ENCODE data around the gene FAM20A.

The FAM20A gene

DNA sequence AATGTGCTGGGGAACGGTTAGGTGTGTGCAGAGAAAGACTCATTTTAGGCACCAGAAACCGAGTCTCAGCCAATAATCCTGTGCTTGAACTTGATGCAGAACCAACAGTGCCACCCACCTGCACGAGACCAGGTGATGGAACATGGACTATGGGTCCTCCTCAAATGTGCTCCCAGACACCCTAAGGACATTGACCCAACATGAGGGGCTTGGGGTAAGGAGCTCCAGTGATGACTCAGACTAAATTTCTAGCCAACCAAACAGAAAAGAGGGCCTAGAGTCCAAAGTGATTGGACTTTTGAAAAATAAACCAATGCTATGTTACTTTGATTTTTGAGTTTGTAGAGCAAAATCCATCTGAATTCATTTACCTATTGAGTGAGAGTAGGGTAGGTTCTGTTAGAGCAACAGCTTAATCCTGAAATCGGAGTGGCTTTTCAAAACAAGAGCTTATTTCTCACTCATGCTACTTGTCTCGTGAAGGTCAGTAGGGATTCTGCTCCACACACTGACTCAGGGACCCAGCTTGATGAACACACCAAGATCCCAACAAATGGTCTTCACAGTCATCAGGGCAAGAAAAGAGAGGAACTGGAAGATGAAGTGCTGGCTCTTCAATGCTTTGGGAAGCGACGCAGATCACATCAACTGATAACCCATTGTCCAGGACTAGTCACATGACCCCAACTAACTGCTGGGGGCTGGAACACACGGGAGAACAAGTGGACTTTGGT, 21.8 kb downstream of the FAM20A start:
- Histone ChIP-seq H3K4me3 (ENCODE audit: low read depth, low read length) (peak overlapping the region; percentile 27; the same call in 1 of the 2 replicates), H3K36me3 (ENCODE audit: insufficient read depth, low read length) (no peaks in the 10 kb centered on the region), H3K4me1 (ENCODE audit: control insufficient read depth, insufficient read depth, low read length, unreplicated experiment) (peaks cover 47% of the 10 kb centered on the region), H2AFZ (ENCODE audit: low read length, unreplicated experiment) (no peak overlapping the region), H3K27me3 (ENCODE audit: insufficient read depth, low read length) (no peaks in the 10 kb centered on the region), H3K79me2 (ENCODE audit: control insufficient read depth, insufficient read depth, low read length, unreplicated experiment) (no peaks in the 10 kb centered on the region), H3K27ac (ENCODE audit: low read depth, low read length) (peak overlapping the region; percentile 74)

DNA sequence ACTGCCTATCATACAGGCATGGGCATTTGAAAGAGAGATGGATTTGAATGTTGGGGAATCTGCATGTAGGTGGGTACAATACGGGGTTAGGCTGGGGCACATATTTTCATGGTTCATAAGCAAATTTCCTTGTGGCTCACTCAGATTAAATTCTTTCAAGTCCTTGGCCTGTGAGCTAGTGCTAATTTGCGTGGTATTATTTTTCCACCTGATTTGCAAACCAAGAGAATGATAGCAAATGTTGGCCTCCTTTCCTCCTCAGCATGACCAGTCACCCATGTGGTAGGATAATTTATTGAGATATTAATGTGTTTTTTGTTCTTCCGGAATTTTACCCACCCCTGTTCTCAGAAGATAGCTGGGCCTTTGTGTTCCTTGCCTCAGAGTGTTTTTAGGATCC, 22.9 kb downstream of the FAM20A start:
- H3K4me3 ChIP-seq (ENCODE audit: low read depth, low read length) = no peak overlapping the region
- no peaks in the 10 kb centered on the region for H3K36me3 ChIP-seq (ENCODE audit: insufficient read depth, low read length)
- peaks cover 47% of the 10 kb centered on the region for H3K4me1 ChIP-seq (ENCODE audit: control insufficient read depth, insufficient read depth, low read length, unreplicated experiment)
- H3K27me3 ChIP-seq (ENCODE audit: insufficient read depth, low read length) = no peaks in the 10 kb centered on the region
- no peak overlapping the region for H2AFZ ChIP-seq (ENCODE audit: low read length, unreplicated experiment)
- H3K79me2 ChIP-seq (ENCODE audit: control insufficient read depth, insufficient read depth, low read length, unreplicated experiment) = no peaks in the 10 kb centered on the region
- H3K27ac ChIP-seq (ENCODE audit: low read depth, low read length) = no peak overlapping the region; the same call in 1 of the 2 replicates

DNA sequence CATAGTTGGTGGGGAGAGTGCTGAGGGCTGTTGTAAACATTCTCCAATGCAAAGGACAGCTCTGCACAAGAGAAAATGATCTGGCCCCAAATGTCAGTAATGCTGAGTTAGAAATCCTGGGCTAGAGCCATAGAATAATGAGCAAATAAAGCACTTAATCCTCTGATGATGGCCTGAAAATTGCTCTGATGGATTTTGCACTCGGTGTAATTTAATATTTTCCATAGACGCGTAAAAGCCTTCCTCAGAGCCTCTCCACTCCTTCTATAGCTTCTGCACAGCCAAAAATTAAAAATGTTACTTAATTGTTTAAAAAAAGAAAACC, 23.7 kb downstream of the FAM20A start:
- H3K27me3 ChIP-seq (ENCODE audit: insufficient read depth, low read length) = no peaks in the 10 kb centered on the region
- H3K27ac ChIP-seq (ENCODE audit: low read depth, low read length) = peak overlapping the region; percentile 38
- H3K4me1 ChIP-seq (ENCODE audit: control insufficient read depth, insufficient read depth, low read length, unreplicated experiment) = peaks cover 47% of the 10 kb centered on the region
- H2AFZ ChIP-seq (ENCODE audit: low read length, unreplicated experiment) = no peak overlapping the region
- no peaks in the 10 kb centered on the region for H3K36me3 ChIP-seq (ENCODE audit: insufficient read depth, low read length)
- no peaks in the 10 kb centered on the region for H3K79me2 ChIP-seq (ENCODE audit: control insufficient read depth, insufficient read depth, low read length, unreplicated experiment)
- H3K4me3 ChIP-seq (ENCODE audit: low read depth, low read length) = peak overlapping the region; percentile 3; the same call in 1 of the 2 replicates

DNA sequence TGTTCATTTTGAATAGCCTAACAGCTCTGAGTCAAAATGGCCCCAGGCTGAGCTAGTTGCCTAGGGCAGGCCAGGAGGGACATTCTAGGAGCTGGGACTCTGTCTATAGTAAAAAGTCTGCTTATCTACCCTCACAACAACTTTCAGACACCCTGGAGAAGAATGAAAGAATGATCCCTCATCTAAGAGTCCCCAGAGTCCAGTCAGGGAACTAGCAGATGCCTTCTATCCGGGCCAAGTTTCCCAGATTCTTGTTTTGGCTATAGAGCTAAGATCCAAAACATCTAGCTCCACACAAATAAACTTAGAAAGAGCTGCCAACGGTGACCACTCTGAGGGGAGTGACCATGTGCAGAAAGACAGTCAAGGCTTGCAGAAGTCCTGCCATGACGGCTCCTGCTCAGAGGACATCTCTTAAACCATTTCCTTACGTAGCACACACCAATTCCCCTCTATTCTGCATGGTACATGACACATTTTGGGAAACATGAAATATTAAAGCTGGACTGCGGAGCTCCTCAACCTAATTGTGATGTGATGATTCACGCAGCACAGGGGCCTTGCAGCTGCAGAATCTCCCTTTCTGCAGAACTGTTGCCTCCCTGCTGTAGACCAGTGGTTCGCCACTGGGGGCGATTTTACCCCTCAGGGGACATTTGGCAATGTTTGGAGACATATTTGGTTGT, 24.2 kb downstream of the FAM20A start:
- H3K4me3 ChIP-seq (ENCODE audit: low read depth, low read length) = peak overlapping the region; percentile 3; the same call in 1 of the 2 replicates
- no peaks in the 10 kb centered on the region for H3K36me3 ChIP-seq (ENCODE audit: insufficient read depth, low read length)
- peak overlapping the region; percentile 85 for H2AFZ ChIP-seq (ENCODE audit: low read length, unreplicated experiment)
- peak overlapping the region; percentile 65 for H3K27ac ChIP-seq (ENCODE audit: low read depth, low read length)
- H3K27me3 ChIP-seq (ENCODE audit: insufficient read depth, low read length) = no peaks in the 10 kb centered on the region
- no peaks in the 10 kb centered on the region for H3K79me2 ChIP-seq (ENCODE audit: control insufficient read depth, insufficient read depth, low read length, unreplicated experiment)
- peaks cover 47% of the 10 kb centered on the region for H3K4me1 ChIP-seq (ENCODE audit: control insufficient read depth, insufficient read depth, low read length, unreplicated experiment)

- Histone ChIP-seq H3K36me3 (ENCODE audit: insufficient read depth, low read length) (no peaks in the 10 kb centered on the region), H3K27me3 (ENCODE audit: insufficient read depth, low read length) (no peaks in the 10 kb centered on the region), H3K4me1 (ENCODE audit: control insufficient read depth, insufficient read depth, low read length, unreplicated experiment) (peaks cover 46% of the 10 kb centered on the region), H3K4me3 (ENCODE audit: low read depth, low read length) (no peak overlapping the region), H3K27ac (ENCODE audit: low read depth, low read length) (peak overlapping the region; percentile 65; the same call in 1 of the 2 replicates), H2AFZ (ENCODE audit: low read length, unreplicated experiment) (no peak overlapping the region), H3K79me2 (ENCODE audit: control insufficient read depth, insufficient read depth, low read length, unreplicated experiment) (no peaks in the 10 kb centered on the region)
Measured at GRCh38 chr17:68576137-68576536, 25.0 kb downstream of the FAM20A start.

- H3K27me3 ChIP-seq (ENCODE audit: insufficient read depth, low read length) = no peaks in the 10 kb centered on the region
- peaks cover 22% of the 10 kb centered on the region for H3K4me1 ChIP-seq (ENCODE audit: control insufficient read depth, insufficient read depth, low read length, unreplicated experiment)
- no peaks in the 10 kb centered on the region for H3K36me3 ChIP-seq (ENCODE audit: insufficient read depth, low read length)
- H3K4me3 ChIP-seq (ENCODE audit: low read depth, low read length) = no peak overlapping the region
- no peak overlapping the region for H2AFZ ChIP-seq (ENCODE audit: low read length, unreplicated experiment)
- no peaks in the 10 kb centered on the region for H3K79me2 ChIP-seq (ENCODE audit: control insufficient read depth, insufficient read depth, low read length, unreplicated experiment)
- H3K27ac ChIP-seq (ENCODE audit: low read depth, low read length) = no peak overlapping the region
Measured at GRCh38 chr17:68573338-68573737, 27.8 kb downstream of the FAM20A start.

DNA sequence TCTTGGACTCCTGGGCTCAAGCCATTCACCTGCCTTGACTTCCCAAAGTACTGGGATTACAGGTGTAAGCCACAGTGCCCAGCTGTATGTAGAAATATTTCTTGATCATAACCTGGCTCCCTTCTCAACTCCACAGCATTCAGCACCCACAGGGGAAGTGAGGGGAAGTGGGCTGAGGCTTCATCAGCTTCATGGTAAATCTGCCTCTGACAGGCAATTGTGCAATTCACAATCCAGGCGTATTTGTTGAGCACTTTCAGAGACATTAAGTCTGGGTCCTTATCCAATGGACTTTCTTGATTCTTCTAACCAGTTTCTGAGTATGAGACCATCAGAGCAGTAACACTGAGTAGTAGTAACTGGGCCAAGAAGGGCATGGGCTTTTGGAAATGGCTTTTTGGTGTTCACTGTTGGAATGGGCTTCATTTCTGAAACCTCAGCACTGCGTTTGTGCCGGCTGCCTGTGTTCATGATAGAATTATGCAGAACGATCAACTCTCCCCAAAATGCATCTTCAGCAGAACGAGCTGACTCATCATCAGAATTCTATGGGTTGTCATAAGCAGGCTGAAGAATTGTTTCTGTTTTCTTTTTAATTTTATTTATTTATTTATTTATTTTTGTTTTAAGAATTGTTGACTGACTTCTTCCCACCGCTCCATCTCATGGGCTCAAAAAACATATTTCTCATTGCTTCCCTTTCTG, 28.9 kb downstream of the FAM20A start:
- H3K4me3 ChIP-seq (ENCODE audit: low read depth, low read length) = no peak overlapping the region
- no peaks in the 10 kb centered on the region for H3K27me3 ChIP-seq (ENCODE audit: insufficient read depth, low read length)
- no peak overlapping the region for H2AFZ ChIP-seq (ENCODE audit: low read length, unreplicated experiment)
- H3K36me3 ChIP-seq (ENCODE audit: insufficient read depth, low read length) = no peaks in the 10 kb centered on the region
- H3K4me1 ChIP-seq (ENCODE audit: control insufficient read depth, insufficient read depth, low read length, unreplicated experiment) = peaks cover 12% of the 10 kb centered on the region
- H3K27ac ChIP-seq (ENCODE audit: low read depth, low read length) = no peak overlapping the region
- no peaks in the 10 kb centered on the region for H3K79me2 ChIP-seq (ENCODE audit: control insufficient read depth, insufficient read depth, low read length, unreplicated experiment)

DNA sequence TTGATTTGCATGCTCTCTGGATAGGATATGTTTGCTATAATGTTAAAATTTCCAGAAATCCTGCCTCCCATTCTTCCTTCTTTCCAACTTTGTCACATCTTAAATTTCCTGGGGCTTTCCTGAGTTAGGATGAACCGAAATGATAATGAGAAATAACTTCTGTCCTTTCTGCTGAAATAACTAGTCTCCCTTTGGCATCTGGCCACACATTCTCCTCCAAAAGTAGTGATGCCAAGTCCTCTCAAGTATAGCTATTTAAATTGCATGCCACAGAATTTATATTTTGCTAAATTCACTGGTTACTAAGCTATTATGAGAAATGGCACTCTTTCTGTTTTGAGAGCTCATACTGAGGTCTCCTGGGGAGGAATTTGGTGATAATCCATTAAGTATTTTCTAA, 30.6 kb downstream of the FAM20A start:
- no peaks in the 10 kb centered on the region for H3K79me2 ChIP-seq (ENCODE audit: control insufficient read depth, insufficient read depth, low read length, unreplicated experiment)
- no peaks in the 10 kb centered on the region for H3K27me3 ChIP-seq (ENCODE audit: insufficient read depth, low read length)
- H3K4me1 ChIP-seq (ENCODE audit: control insufficient read depth, insufficient read depth, low read length, unreplicated experiment) = peaks cover 6% of the 10 kb centered on the region
- H3K4me3 ChIP-seq (ENCODE audit: low read depth, low read length) = no peak overlapping the region
- no peak overlapping the region for H3K27ac ChIP-seq (ENCODE audit: low read depth, low read length)
- H3K36me3 ChIP-seq (ENCODE audit: insufficient read depth, low read length) = no peaks in the 10 kb centered on the region
- H2AFZ ChIP-seq (ENCODE audit: low read length, unreplicated experiment) = no peak overlapping the region

- no peak overlapping the region for H2AFZ ChIP-seq (ENCODE audit: low read length, unreplicated experiment)
- no peaks in the 10 kb centered on the region for H3K36me3 ChIP-seq (ENCODE audit: insufficient read depth, low read length)
- H3K27me3 ChIP-seq (ENCODE audit: insufficient read depth, low read length) = no peaks in the 10 kb centered on the region
- H3K4me3 ChIP-seq (ENCODE audit: low read depth, low read length) = no peak overlapping the region
- H3K79me2 ChIP-seq (ENCODE audit: control insufficient read depth, insufficient read depth, low read length, unreplicated experiment) = no peaks in the 10 kb centered on the region
- peaks cover 6% of the 10 kb centered on the region for H3K4me1 ChIP-seq (ENCODE audit: control insufficient read depth, insufficient read depth, low read length, unreplicated experiment)
- no peak overlapping the region for H3K27ac ChIP-seq (ENCODE audit: low read depth, low read length)
Measured at GRCh38 chr17:68569346-68569745, 31.8 kb downstream of the FAM20A start.

GRCh38 chr17:68568581-68568980, 32.6 kb downstream of the FAM20A start:
- Histone ChIP-seq H3K36me3 (ENCODE audit: insufficient read depth, low read length) (no peaks in the 10 kb centered on the region), H2AFZ (ENCODE audit: low read length, unreplicated experiment) (no peak overlapping the region), H3K4me1 (ENCODE audit: control insufficient read depth, insufficient read depth, low read length, unreplicated experiment) (peaks cover 6% of the 10 kb centered on the region), H3K4me3 (ENCODE audit: low read depth, low read length) (no peak overlapping the region), H3K79me2 (ENCODE audit: control insufficient read depth, insufficient read depth, low read length, unreplicated experiment) (no peaks in the 10 kb centered on the region), H3K27ac (ENCODE audit: low read depth, low read length) (no peak overlapping the region), H3K27me3 (ENCODE audit: insufficient read depth, low read length) (no peaks in the 10 kb centered on the region)
